ENCODE results near the gene CCDC137. TPM values are rescaled to one million over a fixed set of nuclear protein-coding genes. Genes with fewer than 3 reads are reported as not detected.

The CCDC137 gene
- total RNA-seq, 1 experiment from 2014 or later = 49.9 TPM

DNA sequence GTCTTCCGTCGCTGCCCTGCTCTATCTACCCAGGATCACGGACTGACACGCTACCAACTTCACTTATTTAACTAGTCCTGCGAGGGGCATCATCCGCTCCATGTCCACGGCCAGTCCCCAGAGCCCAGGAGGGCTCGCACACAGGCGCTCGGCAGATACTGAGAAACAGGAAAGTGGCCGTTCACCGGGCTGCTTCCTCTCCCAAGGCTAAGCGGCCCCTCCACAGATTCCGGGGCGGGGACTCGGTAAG lies 520 bp upstream of the CCDC137 start:
- Histone ChIP-seq H3K36me3 (ENCODE audit: low read depth, low read length) (peaks cover 15% of the 10 kb centered on the region), H3K27me3 (ENCODE audit: low read length) (no peaks in the 10 kb centered on the region), H3K9me3 (ENCODE audit: low read length) (no peaks in the 10 kb centered on the region), H3K9me2 (replicated peaks; ENCODE audit: low read length) (no peaks in the 10 kb centered on the region), H3K9ac (ENCODE audit: low read length) (peak overlapping the region; percentile 98), H3K4me2 (ENCODE audit: low read length) (peak overlapping the region; percentile 100), H3K27ac (ENCODE audit: low read length) (peak overlapping the region; percentile 69), H3F3A (ENCODE audit: low read length, unreplicated experiment) (no peaks in the 10 kb centered on the region), H3K79me2 (ENCODE audit: low read length) (peaks cover 56% of the 10 kb centered on the region), H2AFZ (ENCODE audit: low read length) (peak overlapping the region; percentile 71), H3K4me3 (ENCODE audit: low read length) (peak overlapping the region; percentile 93), H4K20me1 (ENCODE audit: low read length) (no peaks in the 10 kb centered on the region), H3K4me1 (ENCODE audit: insufficient read depth, low read length) (peaks cover 35% of the 10 kb centered on the region)
- BruUV-seq (replicated peaks) = TSS peak; percentile 70
- intact Hi-C loops (cut with micrococcal nuclease) = loop anchor here (2.0 kb wide), 1 partner anchor 29 kb away; the partner anchor contains the start of genes NPLOC4 and TSPAN10
- DNase-seq = no peak
- ATAC-seq = peak; percentile 5
- CTCF ChIA-PET = no interaction called here
- POLR2A ChIA-PET (ENCODE audit: unreplicated experiment) = interaction anchor here (0.5 kb wide), 1 partner anchor 95 kb away, joined by 3 read pairs; no protein-coding TSS in a partner anchor
- TF ChIP-seq EZH2 (IDR thresholded peaks at IDR 0.05; ENCODE audit: low read length, unreplicated experiment) (no peak), EZH2phosphoT487 (IDR thresholded peaks at IDR 0.05; ENCODE audit: borderline replicate concordance, low read length) (no peak)
- TF ChIP-seq, protein P1, sequence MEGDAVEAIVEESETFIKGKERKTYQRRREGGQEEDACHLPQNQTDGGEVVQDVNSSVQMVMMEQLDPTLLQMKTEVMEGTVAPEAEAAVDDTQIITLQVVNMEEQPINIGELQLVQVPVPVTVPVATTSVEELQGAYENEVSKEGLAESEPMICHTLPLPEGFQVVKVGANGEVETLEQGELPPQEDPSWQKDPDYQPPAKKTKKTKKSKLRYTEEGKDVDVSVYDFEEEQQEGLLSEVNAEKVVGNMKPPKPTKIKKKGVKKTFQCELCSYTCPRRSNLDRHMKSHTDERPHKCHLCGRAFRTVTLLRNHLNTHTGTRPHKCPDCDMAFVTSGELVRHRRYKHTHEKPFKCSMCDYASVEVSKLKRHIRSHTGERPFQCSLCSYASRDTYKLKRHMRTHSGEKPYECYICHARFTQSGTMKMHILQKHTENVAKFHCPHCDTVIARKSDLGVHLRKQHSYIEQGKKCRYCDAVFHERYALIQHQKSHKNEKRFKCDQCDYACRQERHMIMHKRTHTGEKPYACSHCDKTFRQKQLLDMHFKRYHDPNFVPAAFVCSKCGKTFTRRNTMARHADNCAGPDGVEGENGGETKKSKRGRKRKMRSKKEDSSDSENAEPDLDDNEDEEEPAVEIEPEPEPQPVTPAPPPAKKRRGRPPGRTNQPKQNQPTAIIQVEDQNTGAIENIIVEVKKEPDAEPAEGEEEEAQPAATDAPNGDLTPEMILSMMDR (conservative IDR thresholded peaks at IDR 0.05; ENCODE audit: low read depth, low read length) = no peak

DNA sequence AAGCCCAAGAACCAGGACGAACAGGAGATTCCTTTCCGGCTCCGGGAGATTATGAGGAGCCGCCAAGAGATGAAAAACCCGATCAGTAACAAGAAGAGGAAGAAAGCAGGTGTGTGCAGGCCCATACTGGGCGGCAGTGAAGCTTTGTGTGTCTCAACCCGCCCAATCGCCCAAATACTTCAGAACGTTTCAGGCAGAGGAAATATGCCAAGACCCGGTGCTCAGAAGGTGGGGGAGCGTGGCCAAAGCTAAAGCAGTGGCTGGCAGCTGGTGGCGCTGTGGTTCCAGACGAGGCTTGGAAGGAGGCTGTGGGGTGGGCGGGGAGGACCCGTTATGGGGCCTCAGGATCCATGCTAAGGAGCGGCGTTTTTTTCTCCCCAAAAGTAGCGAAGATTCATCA lies 1.2 kb downstream of the CCDC137 start:
- TSS peak; percentile 42 for BruUV-seq (replicated peaks)
- DNase-seq (peak; percentile 50), ATAC-seq (peak; percentile 13)
- TF ChIP-seq EZH2 (IDR thresholded peaks at IDR 0.05; ENCODE audit: low read length, unreplicated experiment) = no peak
- TF ChIP-seq, protein P1 (conservative IDR thresholded peaks at IDR 0.05; ENCODE audit: low read depth, low read length) = peak; percentile 81
- H3K27me3 ChIP-seq (ENCODE audit: low read length) = no peaks in the 10 kb centered on the region
- H3K9me2 ChIP-seq (replicated peaks; ENCODE audit: low read length) = no peaks in the 10 kb centered on the region
- no peaks in the 10 kb centered on the region for H3F3A ChIP-seq (ENCODE audit: low read length, unreplicated experiment)
- H3K4me1 ChIP-seq (ENCODE audit: insufficient read depth, low read length) = peaks cover 35% of the 10 kb centered on the region
- ChIA-PET CTCF (interaction anchor here (0.6 to 1.0 kb wide), 2 partner anchors 31 to 98 kb away, joined by 3 to 7 read pairs; partner anchors contain the start of genes NPLOC4 and TSPAN10), POLR2A (ENCODE audit: unreplicated experiment) (interaction anchor here (0.5 to 0.6 kb wide), 2 partner anchors 17 to 166 kb away, joined by 3 to 4 read pairs; no protein-coding TSS in a partner anchor)
- no peaks in the 10 kb centered on the region for H4K20me1 ChIP-seq (ENCODE audit: low read length)
- H3K79me2 ChIP-seq (ENCODE audit: low read length) = peaks cover 56% of the 10 kb centered on the region
- intact Hi-C loops (cut with micrococcal nuclease) = loop anchor here (2.0 kb wide), 1 partner anchor 31 kb away; the partner anchor contains the start of genes NPLOC4 and TSPAN10
- no peak overlapping the region for H2AFZ ChIP-seq (ENCODE audit: low read length)
- H3K4me2 ChIP-seq (ENCODE audit: low read length) = peak overlapping the region; percentile 100
- peak overlapping the region; percentile 98 for H3K9ac ChIP-seq (ENCODE audit: low read length)
- peak overlapping the region; percentile 93 for H3K4me3 ChIP-seq (ENCODE audit: low read length)
- no peaks in the 10 kb centered on the region for H3K9me3 ChIP-seq (ENCODE audit: low read length)
- H3K36me3 ChIP-seq (ENCODE audit: low read depth, low read length) = peaks cover 32% of the 10 kb centered on the region
- H3K27ac ChIP-seq (ENCODE audit: low read length) = no peak overlapping the region

DNA sequence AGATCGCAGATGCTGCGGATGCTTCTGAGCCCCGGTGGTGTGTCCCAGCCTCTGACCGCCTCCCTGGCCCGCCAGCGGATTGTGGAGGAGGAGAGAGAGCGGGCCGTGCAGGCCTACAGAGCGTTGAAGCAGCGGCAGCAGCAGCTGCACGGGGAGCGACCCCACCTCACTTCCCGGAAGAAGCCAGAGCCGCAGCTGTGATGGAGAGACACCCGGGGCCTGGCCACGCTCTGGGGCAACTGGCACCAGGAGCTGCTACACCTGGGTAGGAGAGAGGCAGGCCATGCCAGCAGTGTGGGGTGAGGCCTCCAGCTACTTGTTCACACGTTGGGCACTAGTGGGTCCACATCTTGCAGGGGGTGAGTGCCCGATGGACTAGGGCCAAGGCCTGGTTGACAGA lies 6.0 kb downstream of the CCDC137 start:
- ChIA-PET POLR2A (ENCODE audit: unreplicated experiment) (no interaction called here), CTCF (no interaction called here)
- Histone ChIP-seq H3K4me2 (ENCODE audit: low read length) (no peak overlapping the region), H3F3A (ENCODE audit: low read length, unreplicated experiment) (no peaks in the 10 kb centered on the region), H3K27ac (ENCODE audit: low read length) (no peak overlapping the region), H3K9me3 (ENCODE audit: low read length) (no peaks in the 10 kb centered on the region), H3K27me3 (ENCODE audit: low read length) (no peaks in the 10 kb centered on the region), H3K9me2 (replicated peaks; ENCODE audit: low read length) (no peaks in the 10 kb centered on the region), H4K20me1 (ENCODE audit: low read length) (no peaks in the 10 kb centered on the region), H3K4me3 (ENCODE audit: low read length) (no peak overlapping the region), H3K79me2 (ENCODE audit: low read length) (peaks cover 30% of the 10 kb centered on the region), H3K9ac (ENCODE audit: low read length) (no peak overlapping the region), H3K4me1 (ENCODE audit: insufficient read depth, low read length) (peaks cover 11% of the 10 kb centered on the region), H3K36me3 (ENCODE audit: low read depth, low read length) (peaks cover 38% of the 10 kb centered on the region), H2AFZ (ENCODE audit: low read length) (no peak overlapping the region)
- TF ChIP-seq, protein P1 (conservative IDR thresholded peaks at IDR 0.05; ENCODE audit: low read depth, low read length) = no peak
- TF ChIP-seq EZH2 (IDR thresholded peaks at IDR 0.05; ENCODE audit: low read length, unreplicated experiment) = no peak
- no peak for TF ChIP-seq EZH2phosphoT487 (IDR thresholded peaks at IDR 0.05; ENCODE audit: borderline replicate concordance, low read length)
- intact Hi-C loops (cut with micrococcal nuclease) = no loop called here
- ATAC-seq (no peak), DNase-seq (no peak)
- no TSS peak for BruUV-seq (replicated peaks)
